ENCODE data around the gene CACNA1F. TPM values are rescaled to one million over a fixed set of nuclear protein-coding genes. Genes with fewer than 3 reads are reported as not detected.

CACNA1F gene
- total RNA-seq, 2 experiments from 2014 or later = not detected

GRCh38 chrX:49171752-49172279 is 61.3 kb downstream of the CACNA1F start, which contains the start of gene PLP2:
TSS of gene PLP2 (plus strand) at chrX:49171898. CDS start at chrX:49172001, 103 bp downstream.
- Histone ChIP-seq H3K79me2 (ENCODE audit: insufficient read depth, low read depth, low read length) (peaks cover 7% of the 10 kb centered on the region; the same call in 1 of the 2 replicates), H3K4me2 (ENCODE audit: low read length) (peak within 1 kb of the TSS; percentile 89), H3K4me3 (ENCODE audit: low read depth, low read length, poor library complexity, severe bottlenecking) (peak within 1 kb of the TSS; percentile 93), H3K9me3 (ENCODE audit: low read length) (no peaks in the 10 kb centered on the region), H2AFZ (ENCODE audit: low read length) (peak within 1 kb of the TSS; percentile 32), H3K4me1 (ENCODE audit: insufficient read depth, low read length, poor library complexity, severe bottlenecking) (peaks cover 41% of the 10 kb centered on the region), H3K27ac (ENCODE audit: low read depth, low read length, poor library complexity, severe bottlenecking) (peak within 1 kb of the TSS; percentile 77), H3K36me3 (ENCODE audit: insufficient read depth, low read length) (peaks cover 40% of the 10 kb centered on the region), H4K20me1 (ENCODE audit: insufficient read depth, low read length) (peaks cover 6% of the 10 kb centered on the region; the same call in 1 of the 2 replicates), H3K9me2 (ENCODE audit: insufficient read depth, low read length) (no peaks in the 10 kb centered on the region)
- no peak for TF ChIP-seq EZH2phosphoT487 (IDR thresholded peaks at IDR 0.05; ENCODE audit: borderline replicate concordance, low read depth, low read length)
- TF ChIP-seq CTCF (conservative IDR thresholded peaks at IDR 0.05; ENCODE audit: low read length) = no peak
- no TSS peak for BruUV-seq (replicated peaks)
- peak; percentile 67 for DNase-seq (ENCODE audit: low spot score)
- ChIA-PET POLR2A (interaction anchor here (0.7 to 1.0 kb wide), 4 partner anchors 14 to 602 kb away, joined by 3 read pairs; no protein-coding TSS in a partner anchor), CTCF (ENCODE audit: unreplicated experiment) (interaction anchor here (0.6 kb wide), 1 partner anchor 16 kb away, joined by 3 read pairs; no protein-coding TSS in a partner anchor)
- intact Hi-C loops (cut with micrococcal nuclease; ENCODE audit: unreplicated experiment) = no loop called here

GRCh38 chrX:49167740-49168108 is 65.4 kb downstream of the CACNA1F start:
- Histone ChIP-seq H3K4me1 (ENCODE audit: insufficient read depth, low read length, poor library complexity, severe bottlenecking) (peaks cover 50% of the 10 kb centered on the region), H3K27ac (ENCODE audit: low read depth, low read length, poor library complexity, severe bottlenecking) (peak overlapping the region; percentile 83), H3K4me3 (ENCODE audit: low read depth, low read length, poor library complexity, severe bottlenecking) (peak overlapping the region; percentile 62), H3K36me3 (ENCODE audit: insufficient read depth, low read length) (no peaks in the 10 kb centered on the region), H2AFZ (ENCODE audit: low read length) (peak overlapping the region; percentile 31; the same call in 1 of the 2 replicates), H4K20me1 (ENCODE audit: insufficient read depth, low read length) (0 out of 2 replicates have a peak, but pooled peaks cover under 1% of the 10 kb centered on the region), H3K79me2 (ENCODE audit: insufficient read depth, low read depth, low read length) (no peaks in the 10 kb centered on the region), H3K9me2 (ENCODE audit: insufficient read depth, low read length) (no peaks in the 10 kb centered on the region), H3K9me3 (ENCODE audit: low read length) (no peaks in the 10 kb centered on the region), H3K4me2 (ENCODE audit: low read length) (peak overlapping the region; percentile 87)
- no peak for DNase-seq (ENCODE audit: low spot score)
- TF ChIP-seq EZH2phosphoT487 (IDR thresholded peaks at IDR 0.05; ENCODE audit: borderline replicate concordance, low read depth, low read length) (no peak), CTCF (conservative IDR thresholded peaks at IDR 0.05; ENCODE audit: low read length) (no peak)
- no TSS peak for BruUV-seq (replicated peaks)
- POLR2A ChIA-PET = interaction anchor here (0.7 to 2.1 kb wide), 6 partner anchors 9 to 101 kb away, joined by 3 to 13 read pairs (median 4); no protein-coding TSS in a partner anchor
- CTCF ChIA-PET (ENCODE audit: unreplicated experiment) = interaction anchor here (1.8 to 2.6 kb wide), 2 partner anchors 12 to 23 kb away, joined by 8 to 9 read pairs; no protein-coding TSS in a partner anchor
- intact Hi-C loops (cut with micrococcal nuclease; ENCODE audit: unreplicated experiment) = loop anchor here (2.0 kb wide), 1 partner anchor 23 kb away; no protein-coding TSS in a partner anchor

Data from OCI-LY7 (cell line).